Ascending aorta (tissue), 1 donor: ENCODE measurements around the gene ZFYVE28. TPM values are rescaled to one million over a fixed set of nuclear protein-coding genes. Genes with fewer than 3 reads are reported as not detected.

Experiments used
- total RNA-seq: library from RNA; depleted of rRNA; stranded (reverse); fragments of >200 nt; gene quantifications from one replicate; pipeline ENCODE4 v1.1.0, GENCODE V29; 2016

The ZFYVE28 gene
- total RNA-seq, 1 donor from 2014 or later: 12.3 TPM

Other genes starting within 250 kb of the ZFYVE28 start
- 9.0 TPM for gene HAUS3, start 176.5 kb downstream of the ZFYVE28 start, total RNA-seq
- 0.21 TPM for gene POLN, start 176.5 kb downstream of the ZFYVE28 start, total RNA-seq
- 83.2 TPM for gene MXD4, start 156.5 kb downstream of the ZFYVE28 start, total RNA-seq
- not detected for gene CFAP99, start 310 bp upstream of the ZFYVE28 start, total RNA-seq
- gene RNF4, start 50.5 kb upstream of the ZFYVE28 start, total RNA-seq: 19.3 TPM
- gene FAM193A, start 118.0 kb upstream of the ZFYVE28 start, total RNA-seq: 30.9 TPM